Retinal pigment epithelial cell (primary cell): ENCODE measurements around the gene RBPJL.
A peak's percentile ranks its signal among the peaks of the same experiment; 100 is the strongest.

ENCODE experiments used
- DNase-seq: peaks from one replicate; pipeline ENCODE4 v3.0.0-alpha.2; 2010; ENCODE audit warnings: low read depth
- H3K4me3 ChIP-seq: 2 replicates; pipeline ENCODE4 v1.5.1; 2011; ENCODE audit warnings: mild to moderate bottlenecking, low read length, control low read depth, moderate library complexity
- CTCF ChIP-seq: conservative IDR thresholded peaks from 2 replicates; pipeline ENCODE4 v1.5.1; 2011; ENCODE audit warnings: low read depth, low read length, control low read depth, inconsistent platforms

RBPJL gene

GRCh38 chr20:45362804-45363610 is 56.4 kb downstream of the RBPJL start, which contains the start of gene SYS1:
TSS of gene SYS1 (plus strand) at chr20:45363156. CDS start at chr20:45363532, 376 bp downstream.
- peak; percentile 81 for TF ChIP-seq CTCF
- H3K4me3 ChIP-seq: peak within 1 kb of the TSS; percentile 72
- peak; percentile 93 for DNase-seq

- peak overlapping the region; percentile 72 for H3K4me3 ChIP-seq
- DNase-seq: no peak
- TF ChIP-seq CTCF: no peak
Measured at GRCh38 chr20:45363611-45364492, 57.2 kb downstream of the RBPJL start.

- H3K4me3 ChIP-seq: no peak overlapping the region
- no peak for DNase-seq
- TF ChIP-seq CTCF: no peak
Measured at GRCh38 chr20:45365444-45365970, 58.9 kb downstream of the RBPJL start.

GRCh38 chr20:45366192-45366591 is 59.6 kb downstream of the RBPJL start:
- DNase-seq: no peak
- no peak for TF ChIP-seq CTCF
- no peak overlapping the region for H3K4me3 ChIP-seq

GRCh38 chr20:45366631-45367030 is 60.0 kb downstream of the RBPJL start:
- no peak for TF ChIP-seq CTCF
- H3K4me3 ChIP-seq: no peak overlapping the region
- DNase-seq: no peak

GRCh38 chr20:45367126-45367525 is 60.5 kb downstream of the RBPJL start:
- TF ChIP-seq CTCF: no peak

More at GRCh38 chr20:45367126-45367525, 60.5 kb downstream of the RBPJL start:
- H3K4me3 ChIP-seq: no peak overlapping the region
- DNase-seq: no peak
